ENCODE results near the gene PPP2R2B.

DNA sequence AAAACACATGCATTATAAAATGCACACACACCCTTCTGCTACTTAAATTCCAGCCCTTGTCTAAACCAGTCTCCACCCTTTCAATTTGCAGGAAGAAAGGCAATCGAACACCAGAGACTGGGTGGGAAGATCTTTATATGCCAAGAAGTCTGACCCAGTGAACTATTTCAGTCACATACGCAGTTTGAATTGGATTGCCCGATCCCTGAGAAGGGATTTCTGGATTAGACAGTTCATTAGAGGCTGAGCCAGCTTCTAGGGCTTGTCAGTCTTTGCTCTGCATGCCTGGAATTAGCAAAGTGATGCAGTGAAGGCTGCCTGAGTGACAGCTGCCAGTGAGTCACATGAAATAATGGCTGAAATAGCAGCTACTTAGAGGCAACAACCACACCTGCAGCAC, 159.9 kb downstream of the PPP2R2B start:
- TF ChIP-seq, protein P1, sequence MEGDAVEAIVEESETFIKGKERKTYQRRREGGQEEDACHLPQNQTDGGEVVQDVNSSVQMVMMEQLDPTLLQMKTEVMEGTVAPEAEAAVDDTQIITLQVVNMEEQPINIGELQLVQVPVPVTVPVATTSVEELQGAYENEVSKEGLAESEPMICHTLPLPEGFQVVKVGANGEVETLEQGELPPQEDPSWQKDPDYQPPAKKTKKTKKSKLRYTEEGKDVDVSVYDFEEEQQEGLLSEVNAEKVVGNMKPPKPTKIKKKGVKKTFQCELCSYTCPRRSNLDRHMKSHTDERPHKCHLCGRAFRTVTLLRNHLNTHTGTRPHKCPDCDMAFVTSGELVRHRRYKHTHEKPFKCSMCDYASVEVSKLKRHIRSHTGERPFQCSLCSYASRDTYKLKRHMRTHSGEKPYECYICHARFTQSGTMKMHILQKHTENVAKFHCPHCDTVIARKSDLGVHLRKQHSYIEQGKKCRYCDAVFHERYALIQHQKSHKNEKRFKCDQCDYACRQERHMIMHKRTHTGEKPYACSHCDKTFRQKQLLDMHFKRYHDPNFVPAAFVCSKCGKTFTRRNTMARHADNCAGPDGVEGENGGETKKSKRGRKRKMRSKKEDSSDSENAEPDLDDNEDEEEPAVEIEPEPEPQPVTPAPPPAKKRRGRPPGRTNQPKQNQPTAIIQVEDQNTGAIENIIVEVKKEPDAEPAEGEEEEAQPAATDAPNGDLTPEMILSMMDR (conservative IDR thresholded peaks at IDR 0.05; ENCODE audit: low read depth, low read length): no peak
- no peak for TF ChIP-seq EZH2 (IDR thresholded peaks at IDR 0.05; ENCODE audit: borderline replicate concordance, low read depth, low read length, poor library complexity, severe bottlenecking)
